Measurements from ENCODE around the gene SIX4. TPM values are rescaled to one million over a fixed set of nuclear protein-coding genes. Genes with fewer than 3 reads are reported as not detected.

The SIX4 gene
- total RNA-seq, 1 experiment from 2014 or later, result 17.3 TPM

- Histone ChIP-seq H3K27me3 (ENCODE audit: control insufficient read depth, insufficient read depth, low read length) (no peaks in the 10 kb centered on the region), H3K27ac (ENCODE audit: low read length) (no peak overlapping the region), H3K36me3 (ENCODE audit: control insufficient read depth, insufficient read depth, low read length) (no peaks in the 10 kb centered on the region), H3K4me1 (ENCODE audit: control insufficient read depth, insufficient read depth, low read length) (no peaks in the 10 kb centered on the region), H3K9me3 (ENCODE audit: control insufficient read depth, insufficient read depth, low read depth, low read length) (no peaks in the 10 kb centered on the region), H3K4me3 (ENCODE audit: low read depth in 2 of 2, low read length in 2 of 2) (no peak overlapping the region)
- DNase-seq (ENCODE audit: low read depth, low spot score) (no peak), ATAC-seq (no peak)
- TF ChIP-seq SIN3A (IDR thresholded peaks at IDR 0.05; ENCODE audit: borderline replicate concordance, insufficient read depth, low read depth, low read length) (no peak), TCF7L2 (IDR thresholded peaks at IDR 0.05; ENCODE audit: low read depth, low read length) (no peak), REST (IDR thresholded peaks at IDR 0.05; ENCODE audit: insufficient read depth in 1 of 2, low read depth in 2 of 2, low read length in 1 of 2) (no peak), POLR2AphosphoS5 (IDR thresholded peaks at IDR 0.05; ENCODE audit: low read depth, low read length) (no peak), CTCF (IDR thresholded peaks at IDR 0.05) (no peak)
- CTCF ChIA-PET, result interaction anchor here (0.6 kb wide), 1 partner anchor 13 kb away, joined by 3 read pairs; no protein-coding TSS in a partner anchor
- in situ Hi-C loops (cut with HindIII; ENCODE audit: low pct_unique_long_range_greater_than_20kb, low sequenced_read_pairs), result no loop called here
- POLR2A ChIA-PET, result no interaction called here
- intact Hi-C loops (cut with micrococcal nuclease; ENCODE audit: unreplicated experiment), result no loop called here
- BruUV-seq (replicated peaks), result no TSS peak
Measured at GRCh38 chr14:60700598-60700997, 23.6 kb downstream of the SIX4 start.

- no peak for TF ChIP-seq TCF7L2 (IDR thresholded peaks at IDR 0.05; ENCODE audit: low read depth, low read length)
- no peak for TF ChIP-seq CTCF (IDR thresholded peaks at IDR 0.05)
- no peak for TF ChIP-seq SIN3A (IDR thresholded peaks at IDR 0.05; ENCODE audit: borderline replicate concordance, insufficient read depth, low read depth, low read length)
- TF ChIP-seq POLR2AphosphoS5 (IDR thresholded peaks at IDR 0.05; ENCODE audit: low read depth, low read length), result no peak
- TF ChIP-seq REST (IDR thresholded peaks at IDR 0.05; ENCODE audit: insufficient read depth in 1 of 2, low read depth in 2 of 2, low read length in 1 of 2), result no peak
- BruUV-seq (replicated peaks), result no TSS peak
- in situ Hi-C loops (cut with HindIII; ENCODE audit: low pct_unique_long_range_greater_than_20kb, low sequenced_read_pairs), result no loop called here
- ChIA-PET CTCF (no interaction called here), POLR2A (no interaction called here)
- no peaks in the 10 kb centered on the region for H3K9me3 ChIP-seq (ENCODE audit: control insufficient read depth, insufficient read depth, low read depth, low read length)
- DNase-seq (ENCODE audit: low read depth, low spot score), result no peak
- intact Hi-C loops (cut with micrococcal nuclease; ENCODE audit: unreplicated experiment), result no loop called here
- ATAC-seq, result no peak
- no peaks in the 10 kb centered on the region for H3K4me1 ChIP-seq (ENCODE audit: control insufficient read depth, insufficient read depth, low read length)
- H3K27me3 ChIP-seq (ENCODE audit: control insufficient read depth, insufficient read depth, low read length), result no peaks in the 10 kb centered on the region
- H3K4me3 ChIP-seq (ENCODE audit: low read depth in 2 of 2, low read length in 2 of 2), result no peak overlapping the region
- H3K27ac ChIP-seq (ENCODE audit: low read length), result no peak overlapping the region
- no peaks in the 10 kb centered on the region for H3K36me3 ChIP-seq (ENCODE audit: control insufficient read depth, insufficient read depth, low read length)
Measured at GRCh38 chr14:60695327-60695726, 28.8 kb downstream of the SIX4 start.

Data from Panc1 (cell line).